ENCODE measurements around the gene TMEM108.

Gene TMEM108

DNA sequence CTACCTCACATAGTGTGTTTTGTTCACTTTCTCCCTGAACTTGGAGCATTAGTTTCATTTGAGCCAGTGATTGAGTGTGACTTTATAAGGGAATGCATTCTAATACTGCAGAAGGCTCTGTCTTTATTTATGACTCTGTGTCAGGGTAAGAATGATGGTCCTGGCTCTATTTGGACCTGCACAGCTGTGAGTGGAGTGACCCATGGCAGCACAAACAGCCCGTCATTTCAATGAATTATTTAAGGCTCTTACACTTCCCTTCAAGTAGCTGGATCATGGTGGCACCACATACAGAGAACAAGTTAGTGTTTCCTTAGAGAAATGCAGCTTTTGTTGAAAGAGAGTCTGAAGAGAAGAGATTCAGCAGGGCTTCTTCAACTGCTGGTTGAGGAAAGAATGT lies 16.4 kb downstream of the TMEM108 start:
- FAIRE-seq (no peak), DNase-seq (ENCODE audit: low spot score) (no peak)

- FAIRE-seq (no peak), DNase-seq (ENCODE audit: low spot score) (no peak)
Observed at GRCh38 chr3:133055339-133055738, 17.1 kb downstream of the TMEM108 start.

- no peak for DNase-seq (ENCODE audit: low spot score)
- no peak for FAIRE-seq
Observed at GRCh38 chr3:133058243-133058642, 20.1 kb downstream of the TMEM108 start.

DNA sequence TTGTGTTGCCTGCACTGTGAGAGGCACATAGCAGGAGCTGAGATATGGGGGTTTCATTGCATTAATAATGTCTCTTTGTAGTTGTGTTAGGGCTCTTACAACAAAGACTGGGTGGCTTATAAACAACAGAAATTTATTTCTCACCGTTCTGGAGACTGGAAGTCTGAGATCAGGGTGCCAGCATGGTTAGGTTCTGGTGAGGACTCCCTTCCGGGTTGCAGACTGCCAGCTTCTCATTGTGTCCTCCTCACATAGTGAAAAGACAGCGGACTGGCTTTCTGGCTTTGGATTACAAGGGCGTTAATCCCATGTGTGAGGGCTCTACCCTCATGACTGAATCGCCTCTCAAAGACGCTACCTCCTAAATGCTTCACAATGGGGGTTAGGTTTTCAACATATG lies 20.6 kb downstream of the TMEM108 start:
- DNase-seq (ENCODE audit: low spot score) (no peak), FAIRE-seq (no peak)

GRCh38 chr3:133065193-133065961 lies 27.2 kb downstream of the TMEM108 start:
- DNase-seq (ENCODE audit: low spot score) (no peak), FAIRE-seq (no peak)

DNA sequence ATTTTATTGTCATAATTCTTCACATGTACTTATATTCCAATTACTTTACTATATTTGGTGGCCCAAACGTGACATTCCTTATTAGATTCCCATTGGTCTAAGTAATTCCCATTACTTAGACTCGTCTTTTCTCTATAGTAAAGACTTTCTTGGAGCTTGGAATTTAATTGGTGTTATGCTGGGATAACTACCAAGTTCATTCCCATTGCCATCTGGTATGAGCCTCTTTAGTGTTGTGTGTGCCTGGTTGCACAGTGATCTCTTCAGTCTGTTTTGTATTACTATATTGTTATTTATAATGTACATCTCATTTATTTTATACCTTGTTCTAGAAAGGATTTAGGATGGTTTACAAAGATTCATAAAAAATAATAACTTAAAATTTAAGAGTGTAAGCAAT lies 27.8 kb downstream of the TMEM108 start:
- DNase-seq (ENCODE audit: low spot score) (no peak), FAIRE-seq (no peak)

GRCh38 chr3:133069556-133070286 lies 31.5 kb downstream of the TMEM108 start:
- DNase-seq (ENCODE audit: low spot score) (no peak), FAIRE-seq (no peak)

- DNase-seq (ENCODE audit: low spot score) (no peak), FAIRE-seq (no peak)
Observed at GRCh38 chr3:133074977-133075376, 36.8 kb downstream of the TMEM108 start.

GRCh38 chr3:133077688-133078087 lies 39.5 kb downstream of the TMEM108 start:
- no peak for FAIRE-seq
- no peak for DNase-seq (ENCODE audit: low spot score)

- FAIRE-seq (no peak), DNase-seq (ENCODE audit: low spot score) (no peak)
Observed at GRCh38 chr3:133079621-133080020, 41.4 kb downstream of the TMEM108 start.

- no peak for FAIRE-seq
- DNase-seq (ENCODE audit: low spot score) = no peak
Observed at GRCh38 chr3:133081016-133081415, 42.8 kb downstream of the TMEM108 start.

DNA sequence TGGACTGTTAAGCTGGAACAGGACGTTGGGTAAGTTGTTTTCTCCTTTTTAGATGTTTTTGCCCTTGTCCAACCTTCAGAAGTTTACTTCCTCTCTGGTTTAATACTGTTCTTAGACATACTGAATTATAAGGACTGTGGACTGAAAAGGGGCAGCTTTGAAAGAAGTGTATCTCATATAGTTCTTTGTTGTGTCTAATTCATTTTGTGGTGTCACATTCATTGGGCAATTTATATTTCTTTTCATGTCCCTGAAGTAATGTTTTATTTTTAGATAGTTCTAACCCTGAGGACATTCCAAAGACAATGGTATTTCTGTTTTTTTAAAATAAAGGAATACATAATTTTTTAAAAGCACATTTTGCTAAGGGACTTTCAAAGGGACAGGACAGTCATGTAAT lies 45.2 kb downstream of the TMEM108 start:
- DNase-seq (ENCODE audit: low spot score) = no peak
- FAIRE-seq = no peak

- DNase-seq (ENCODE audit: low spot score) = no peak
Observed at GRCh38 chr3:133089906-133090485, 51.8 kb downstream of the TMEM108 start.

DNA sequence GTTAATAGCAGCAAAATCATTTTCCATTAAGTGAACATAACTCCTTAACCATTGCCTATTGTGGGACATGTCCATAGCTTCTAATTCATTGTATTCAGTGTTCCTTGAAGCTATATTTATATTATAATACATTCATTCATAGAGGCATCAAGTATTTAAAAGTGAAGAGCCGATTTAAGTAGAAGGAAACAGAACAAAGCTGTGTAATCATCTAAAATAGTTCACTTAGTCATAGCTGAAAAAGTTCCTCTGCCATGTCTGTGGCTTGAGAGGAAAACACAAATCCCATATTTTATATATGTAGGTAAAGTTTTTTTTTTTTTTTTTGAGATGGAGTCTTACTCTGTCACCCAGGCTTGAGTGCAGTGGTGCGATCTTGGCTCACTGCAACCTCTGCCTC lies 54.5 kb downstream of the TMEM108 start:
- no peak for FAIRE-seq

More at GRCh38 chr3:133089906-133090485, 51.8 kb downstream of the TMEM108 start:
- FAIRE-seq = no peak

GRCh38 chr3:133093366-133093765 lies 55.2 kb downstream of the TMEM108 start:
- FAIRE-seq = no peak

More for the DNA sequence above, 54.5 kb downstream of the TMEM108 start:
- DNase-seq (ENCODE audit: low spot score) = no peak

GRCh38 chr3:133096900-133097613 lies 58.9 kb downstream of the TMEM108 start:
- FAIRE-seq (no peak), DNase-seq (ENCODE audit: low spot score) (no peak)

More at GRCh38 chr3:133093366-133093765, 55.2 kb downstream of the TMEM108 start:
- DNase-seq (ENCODE audit: low spot score) = no peak

- no peak for DNase-seq (ENCODE audit: low spot score)
Observed at GRCh38 chr3:133103706-133104105, 65.5 kb downstream of the TMEM108 start.

DNA sequence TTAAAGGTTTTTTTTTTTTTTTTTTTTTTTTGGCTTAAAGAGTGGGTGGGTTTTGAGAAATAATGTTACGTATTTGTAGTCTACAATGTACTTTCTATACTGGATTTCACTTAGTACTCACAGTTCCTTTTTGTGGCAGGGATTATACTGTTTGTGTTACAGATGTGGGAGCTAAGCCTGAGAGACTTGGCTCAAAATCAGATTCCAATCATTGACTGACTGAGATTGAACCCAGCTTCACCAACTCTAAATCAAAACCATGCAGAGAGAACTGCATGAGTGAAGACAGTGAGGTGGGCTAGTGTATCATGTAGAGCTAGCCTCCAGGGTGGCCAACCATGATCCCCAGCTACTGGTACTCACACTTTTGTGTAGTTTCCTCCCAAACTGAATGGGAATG lies 68.0 kb downstream of the TMEM108 start:
- FAIRE-seq = no peak
- no peak for DNase-seq (ENCODE audit: low spot score)

More at GRCh38 chr3:133103706-133104105, 65.5 kb downstream of the TMEM108 start:
- no peak for FAIRE-seq

- FAIRE-seq (no peak), DNase-seq (ENCODE audit: low spot score) (no peak)
Observed at GRCh38 chr3:133112666-133113065, 74.5 kb downstream of the TMEM108 start.

- FAIRE-seq = no peak
Observed at GRCh38 chr3:133113526-133113925, 75.3 kb downstream of the TMEM108 start.

DNA sequence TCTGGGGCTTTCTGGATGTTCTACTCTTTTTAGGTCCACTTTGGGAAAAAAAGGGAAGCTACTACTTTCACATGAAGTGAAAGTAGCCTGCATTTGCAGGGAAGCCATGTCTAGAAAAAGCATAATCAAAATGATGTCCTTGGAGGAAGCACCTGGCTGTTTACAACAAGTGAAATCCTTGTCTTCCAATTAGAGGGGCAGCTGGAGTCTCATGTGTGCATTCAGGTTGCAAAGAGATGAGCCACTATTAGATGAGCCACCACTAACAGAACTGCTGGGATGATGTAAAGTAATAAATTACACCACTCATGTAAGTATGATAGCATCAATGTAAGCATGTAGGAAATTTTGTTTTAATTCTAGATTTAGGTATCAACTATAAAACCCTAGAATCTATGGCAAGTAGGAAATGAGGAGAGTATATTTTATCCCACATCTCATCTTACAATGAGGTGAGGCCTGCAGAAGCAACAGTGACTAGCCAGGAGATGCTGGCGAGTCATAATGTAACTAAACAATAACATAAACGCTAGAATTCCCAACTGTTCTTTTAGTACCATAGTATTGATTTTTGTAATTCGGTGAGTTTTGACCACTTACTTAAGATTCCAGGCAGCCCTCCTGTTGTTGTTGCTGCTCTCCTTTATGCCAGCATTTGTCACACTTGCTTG lies 75.9 kb downstream of the TMEM108 start:
- FAIRE-seq = no peak
- DNase-seq (ENCODE audit: low spot score) = no peak

More at GRCh38 chr3:133113526-133113925, 75.3 kb downstream of the TMEM108 start:
- no peak for DNase-seq (ENCODE audit: low spot score)

Data from RCC 7860 (cell line).